HG03571 (cell line): ENCODE results near the gene TRIM36.

Experiments
- ATAC-seq: cut with Tn5 transposase; IDR thresholded peaks from one replicate; pipeline ENCODE4 v1.9.1; 2021; ENCODE audit not compliant: unreplicated experiment

Gene TRIM36

GRCh38 chr5:115169487-115170133, at the start of gene TRIM36:
TRIM36 (minus strand) TSS chr5:115169908; CDS start chr5:115169634, 274 bp downstream.
- ATAC-seq = peak; percentile 98

GRCh38 chr5:115214541-115214940, 44.8 kb upstream of the TRIM36 start:
- no peak for ATAC-seq

- ATAC-seq = peak; percentile 100
These were observed 39.6 kb upstream of the TRIM36 start for GRCh38 chr5:115209279-115209678.

- no peak for ATAC-seq
These were observed 33.2 kb upstream of the TRIM36 start for GRCh38 chr5:115202952-115203351.

GRCh38 chr5:115196161-115196560, 26.5 kb upstream of the TRIM36 start:
- ATAC-seq = no peak

- ATAC-seq = no peak
These were observed 25.0 kb upstream of the TRIM36 start for GRCh38 chr5:115194676-115195075.

- no peak for ATAC-seq
These were observed 23.6 kb upstream of the TRIM36 start for GRCh38 chr5:115193295-115193694.

GRCh38 chr5:115192098-115192497, 22.4 kb upstream of the TRIM36 start:
- ATAC-seq = no peak

GRCh38 chr5:115191474-115192031, 21.8 kb upstream of the TRIM36 start:
- no peak for ATAC-seq

GRCh38 chr5:115190388-115190787, 20.7 kb upstream of the TRIM36 start:
- ATAC-seq = no peak

GRCh38 chr5:115189866-115190265, 20.2 kb upstream of the TRIM36 start:
- ATAC-seq = no peak

GRCh38 chr5:115186794-115187193, 17.1 kb upstream of the TRIM36 start:
- no peak for ATAC-seq

GRCh38 chr5:115184770-115185169, 15.1 kb upstream of the TRIM36 start:
- no peak for ATAC-seq

GRCh38 chr5:115181757-115182156, 12.0 kb upstream of the TRIM36 start:
- ATAC-seq = no peak

GRCh38 chr5:115180165-115180709, 10.5 kb upstream of the TRIM36 start:
- peak; percentile 46 for ATAC-seq

GRCh38 chr5:115179394-115180164, 9.9 kb upstream of the TRIM36 start:
- peak; percentile 32 for ATAC-seq

GRCh38 chr5:115179030-115179393, 9.3 kb upstream of the TRIM36 start:
- ATAC-seq = no peak

GRCh38 chr5:115170929-115171510, 1.3 kb upstream of the TRIM36 start:
- no peak for ATAC-seq

GRCh38 chr5:115170134-115170928, 623 bp upstream of the TRIM36 start:
- peak; percentile 47 for ATAC-seq

GRCh38 chr5:115168829-115169486, 750 bp downstream of the TRIM36 start:
- ATAC-seq = no peak
